GM19035 (cell line): ENCODE results near the gene PLCB1.
"Not testable (repeated sequence)": the region's sequence is repeated elsewhere in the genome, so short reads cannot be mapped to it uniquely, and the experiment has no call there.

Experiments used
- ATAC-seq: cut with Tn5 transposase; IDR thresholded peaks from one replicate; pipeline ENCODE4 v1.9.1; 2021; ENCODE audit not compliant: unreplicated experiment

Gene PLCB1

DNA sequence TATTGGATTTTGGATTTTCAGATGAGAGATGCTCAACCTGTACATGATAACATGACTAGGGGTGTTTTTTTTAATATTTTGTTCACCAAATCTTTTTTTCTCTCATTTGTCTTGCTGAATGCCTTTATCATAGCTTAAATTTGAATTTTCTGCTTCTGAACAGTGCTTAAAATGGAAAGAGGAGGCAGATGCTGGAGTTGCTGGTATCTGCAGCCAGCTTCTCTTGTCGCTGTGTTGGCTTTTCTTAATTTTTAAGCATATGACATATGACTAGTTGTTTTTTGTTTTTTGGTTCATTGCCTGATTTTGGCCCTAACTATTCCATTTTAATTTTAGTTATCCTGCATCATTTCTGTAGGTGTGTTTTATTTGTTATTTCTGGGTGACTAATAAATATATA is 196.1 kb downstream of the PLCB1 start:
- ATAC-seq: no peak

DNA sequence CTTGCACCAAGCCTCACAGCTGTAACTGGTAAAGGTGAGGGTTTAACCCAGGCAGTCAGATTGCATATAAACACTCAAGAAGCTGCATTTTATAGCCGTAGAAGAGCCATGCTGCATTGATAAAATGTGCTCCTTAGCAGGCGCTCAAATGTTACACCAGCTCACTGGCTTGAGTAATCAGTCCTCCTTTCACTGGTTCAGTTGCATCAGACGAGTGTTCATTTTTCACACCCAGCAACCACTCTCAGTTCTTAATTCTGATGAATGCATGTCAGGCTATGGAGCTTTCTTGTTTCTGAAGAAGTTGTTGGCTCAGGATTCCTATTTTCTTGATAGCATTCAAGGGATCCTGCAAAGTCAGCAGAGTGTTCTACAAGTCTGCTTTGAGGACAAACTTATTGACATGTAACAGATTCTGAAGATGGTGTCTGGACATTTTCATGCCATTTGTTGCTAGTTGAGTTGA is 198.3 kb downstream of the PLCB1 start:
- ATAC-seq: no peak

DNA sequence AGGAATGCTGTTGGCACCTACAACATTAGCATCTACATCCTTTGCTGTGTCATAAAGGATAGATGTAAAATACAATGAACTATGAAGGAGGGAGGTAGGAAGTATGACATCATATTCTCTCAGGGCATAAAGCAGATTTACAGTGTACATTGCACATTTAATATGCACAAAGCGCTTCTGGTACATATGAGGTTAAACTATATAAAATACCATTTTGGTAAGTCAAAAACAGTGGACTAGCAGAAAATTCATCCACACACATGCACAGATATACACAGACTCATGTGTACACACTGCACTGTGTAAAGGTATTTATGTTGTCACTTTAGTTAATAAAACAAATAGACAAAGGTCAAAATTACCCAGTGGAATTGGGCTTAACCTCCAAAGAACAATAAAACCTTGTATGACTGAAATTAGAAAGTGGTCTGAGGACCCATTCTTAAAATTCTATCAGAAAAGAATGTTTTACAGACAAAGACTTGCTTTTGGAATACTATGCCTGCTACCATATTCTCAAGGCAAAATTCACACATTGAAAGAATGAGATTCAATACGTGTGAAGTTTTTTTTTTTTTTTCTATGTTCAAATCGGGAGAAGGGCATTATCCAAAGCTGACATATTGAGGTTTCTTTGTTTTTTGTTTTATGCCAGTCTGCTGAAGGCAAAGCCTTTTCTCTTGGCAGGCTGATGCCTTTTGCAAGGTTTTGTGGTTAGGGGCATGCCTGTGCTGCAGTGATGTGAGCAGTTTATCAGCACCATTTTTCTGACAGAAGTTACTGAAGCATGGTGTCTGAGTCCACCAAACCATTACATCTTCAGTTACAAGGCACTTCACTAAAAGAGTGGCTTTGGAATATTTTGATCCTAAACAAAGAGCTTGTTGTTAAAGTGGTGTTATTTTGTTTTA is 199.0 kb downstream of the PLCB1 start:
- no peak for ATAC-seq

DNA sequence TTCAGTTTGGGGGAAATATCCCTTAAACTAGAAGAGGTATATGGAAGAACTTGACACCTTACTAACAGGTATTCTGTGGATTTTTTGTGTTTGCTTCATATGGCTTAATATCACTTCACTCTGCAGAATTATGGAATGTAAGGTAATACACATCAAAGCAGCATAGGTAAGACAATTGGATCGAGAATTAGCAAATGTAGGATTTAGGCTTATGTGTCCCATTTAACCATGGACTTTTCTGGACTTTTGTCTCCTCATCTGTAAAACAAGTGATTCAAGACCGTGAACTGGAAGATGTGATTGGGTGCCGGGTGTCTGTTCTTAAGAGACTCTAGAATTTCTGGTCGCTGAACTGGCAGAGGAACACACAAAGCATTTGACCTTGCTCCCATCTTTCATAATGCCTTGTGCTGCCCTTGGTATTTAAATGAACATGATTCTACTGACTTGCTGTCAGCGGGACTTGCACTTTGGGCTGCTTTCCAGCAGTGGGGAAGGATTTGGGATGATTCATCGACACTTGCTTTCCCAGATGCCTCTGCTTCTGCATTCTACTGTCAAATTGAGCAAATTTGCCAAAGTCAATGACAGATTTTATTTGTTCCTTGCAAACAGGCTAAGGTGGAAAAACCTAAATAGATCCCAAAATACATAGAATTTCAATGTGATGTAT is 199.8 kb downstream of the PLCB1 start:
- ATAC-seq: no peak

GRCh38 chr20:8334641-8335040 is 202.6 kb downstream of the PLCB1 start:
- ATAC-seq: no peak

DNA sequence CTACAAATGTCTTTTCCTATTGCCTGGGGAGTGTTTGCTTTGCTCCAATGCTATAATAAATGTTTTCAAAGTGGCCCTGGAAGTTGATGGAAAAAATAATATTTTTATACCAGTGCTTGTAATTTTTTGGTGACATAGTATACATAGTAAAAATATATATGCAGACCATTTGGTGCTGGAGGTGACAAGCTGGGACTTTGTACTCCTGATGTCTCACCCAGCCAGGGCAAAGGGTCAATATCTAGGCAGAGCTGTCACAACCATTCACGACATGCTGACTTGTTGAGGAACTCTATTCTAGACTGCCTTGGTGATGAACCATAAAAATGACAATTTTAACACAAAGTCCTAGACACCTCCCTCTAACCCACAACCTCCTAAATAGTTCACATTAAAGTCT is 203.0 kb downstream of the PLCB1 start:
- no peak for ATAC-seq

DNA sequence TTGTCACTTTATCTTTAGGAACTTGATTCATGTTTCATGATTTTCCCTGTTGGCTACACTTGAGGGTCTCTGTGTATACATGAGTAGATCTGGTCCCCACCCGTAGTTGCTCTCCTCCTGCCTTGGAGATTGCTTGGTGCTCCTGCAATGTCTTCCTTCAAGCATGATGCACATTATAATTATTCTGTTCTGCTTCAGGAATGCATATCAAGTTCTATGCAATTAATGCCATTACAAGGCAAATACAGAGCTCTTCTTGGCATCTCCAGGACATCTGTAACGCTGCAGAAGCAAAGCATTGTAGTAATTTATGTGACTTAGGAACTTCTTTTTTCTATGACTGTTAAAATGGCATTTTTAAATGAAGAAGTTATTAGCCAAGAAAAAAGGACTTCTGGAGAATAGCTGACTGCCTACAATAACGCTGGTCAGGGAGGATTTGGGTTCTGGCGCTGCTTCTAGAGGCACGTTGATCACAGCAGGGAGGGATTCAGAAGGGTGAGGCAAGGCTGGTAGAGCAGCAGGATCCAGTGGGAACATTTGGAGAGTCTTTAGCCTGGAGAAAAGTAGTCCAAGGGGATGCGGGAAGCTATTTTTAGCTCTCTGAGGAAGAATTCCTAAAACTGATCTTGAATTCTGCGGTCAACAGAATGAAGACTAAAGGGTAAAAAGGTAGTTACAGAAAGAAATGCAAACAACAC is 203.6 kb downstream of the PLCB1 start:
- no peak for ATAC-seq

GRCh38 chr20:8339349-8339748 is 207.3 kb downstream of the PLCB1 start:
- no peak for ATAC-seq

DNA sequence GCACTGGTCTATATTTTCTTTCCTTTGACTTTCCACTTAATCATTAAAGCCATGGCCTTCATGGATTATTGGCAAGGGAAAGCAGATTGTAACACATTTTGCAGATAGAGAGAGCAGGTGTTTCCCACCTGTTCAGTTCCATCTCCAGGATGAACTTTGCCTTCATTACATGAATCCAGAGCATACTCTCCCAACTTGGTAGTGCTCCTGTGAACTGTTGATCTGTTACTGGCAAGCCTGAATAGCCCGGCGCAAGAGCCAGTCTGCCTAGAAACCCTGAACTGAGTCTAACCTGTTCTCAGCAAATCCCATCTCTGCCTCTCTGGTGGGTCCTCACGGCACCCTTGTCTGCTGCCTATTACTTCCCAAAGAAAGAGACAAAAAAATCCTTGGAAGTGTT is 210.3 kb downstream of the PLCB1 start:
- ATAC-seq: no peak

DNA sequence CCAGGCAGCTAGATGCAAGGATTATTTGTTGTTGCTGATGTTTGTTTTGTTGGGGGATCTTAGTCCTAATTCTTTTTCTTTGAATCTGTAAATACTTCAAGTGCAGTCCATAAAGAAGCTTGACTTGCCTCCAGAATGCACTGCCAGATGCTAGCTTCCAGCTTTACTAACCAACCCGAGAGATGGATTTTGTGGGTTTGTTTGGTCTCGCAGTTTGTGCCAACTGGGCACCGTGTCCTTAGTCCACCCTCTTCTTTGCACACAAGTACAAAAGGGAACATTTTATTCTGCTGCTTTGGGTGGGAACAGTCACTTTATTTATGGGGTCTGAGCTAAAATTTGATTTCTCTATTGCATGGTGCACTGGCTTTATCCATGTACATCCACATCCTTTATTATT is 212.0 kb downstream of the PLCB1 start:
- no peak for ATAC-seq

- ATAC-seq: no peak
These were observed 212.6 kb downstream of the PLCB1 start for GRCh38 chr20:8344631-8345030.

- no peak for ATAC-seq
These were observed 214.7 kb downstream of the PLCB1 start for GRCh38 chr20:8346700-8347270.

DNA sequence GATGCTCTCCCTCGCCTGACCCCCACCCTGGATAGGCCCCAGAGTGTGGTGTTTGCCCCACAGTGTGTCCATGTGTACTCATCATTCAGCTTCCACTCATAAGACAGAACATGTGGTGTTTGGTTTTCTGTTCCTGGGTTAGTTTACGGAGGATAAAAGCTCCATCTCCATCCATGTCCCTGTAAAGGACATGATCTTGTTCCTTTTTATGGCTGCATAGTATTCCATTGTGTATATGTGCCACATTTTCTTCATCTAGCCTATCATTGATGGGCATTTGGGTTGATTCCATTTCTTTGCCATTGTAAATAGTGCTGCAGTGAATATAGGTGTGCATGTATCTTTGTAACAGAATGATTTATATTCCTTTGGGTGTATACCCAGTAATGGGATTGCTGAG is 218.2 kb downstream of the PLCB1 start:
- ATAC-seq: not testable (repeated sequence)

DNA sequence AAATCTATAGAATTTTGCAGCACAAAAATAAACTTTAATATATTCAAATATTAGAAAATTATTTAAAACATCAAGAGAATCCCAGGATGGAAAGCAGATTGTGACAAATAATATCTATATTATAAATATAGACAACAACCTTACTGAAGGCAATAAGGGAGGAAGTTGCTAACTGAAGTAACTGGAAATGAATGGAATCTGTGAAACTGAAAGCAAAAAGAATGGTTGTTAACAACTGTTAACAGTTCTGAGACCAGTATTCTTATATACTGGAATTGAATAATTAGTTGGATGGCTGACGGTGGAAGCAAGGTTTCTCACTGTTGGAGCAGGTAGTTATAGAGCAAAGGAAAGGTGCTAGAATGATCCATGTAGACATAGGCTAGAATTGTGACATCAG is 220.4 kb downstream of the PLCB1 start:
- ATAC-seq: no peak

GRCh38 chr20:8353512-8353911 is 221.4 kb downstream of the PLCB1 start:
- no peak for ATAC-seq

DNA sequence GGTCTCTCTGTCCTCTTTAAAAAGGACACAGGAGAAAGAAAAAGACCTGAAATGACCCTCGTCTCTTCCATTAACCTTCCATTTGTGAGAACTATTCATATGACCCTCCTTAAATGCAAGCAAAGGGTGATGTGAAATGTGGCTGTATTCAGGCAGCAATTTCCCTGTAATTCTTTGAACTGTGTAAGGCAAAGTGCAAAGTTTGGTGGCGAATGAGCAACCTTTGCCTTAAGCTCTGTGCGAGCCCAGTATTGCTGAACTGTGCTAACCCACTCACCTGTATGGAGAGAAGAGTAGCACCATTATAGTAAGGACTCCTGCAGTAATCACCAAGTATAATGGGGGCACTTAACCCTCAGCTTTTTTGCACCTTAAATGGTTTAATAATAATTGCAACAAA is 223.4 kb downstream of the PLCB1 start:
- no peak for ATAC-seq

GRCh38 chr20:8356806-8357205 is 224.7 kb downstream of the PLCB1 start:
- ATAC-seq: no peak

- ATAC-seq: no peak
These were observed 225.6 kb downstream of the PLCB1 start for GRCh38 chr20:8357703-8358102.

- ATAC-seq: no peak
These were observed 228.0 kb downstream of the PLCB1 start for GRCh38 chr20:8360035-8360434.

- no peak for ATAC-seq
These were observed 229.1 kb downstream of the PLCB1 start for GRCh38 chr20:8361006-8361652.

GRCh38 chr20:8361779-8362178 is 229.7 kb downstream of the PLCB1 start:
- ATAC-seq: no peak
